Transverse colon (tissue), 4 donors: ENCODE measurements around the gene TTYH3.

Experiments used
- POLR2AphosphoS5 ChIP-seq, 3 donors: sonication (generic); formaldehyde crosslinking; IDR thresholded peaks; one replicate each; pipeline ENCODE4 v1.6.1; 2016; ENCODE audit warnings: antibody characterized with exemption in 3 of 3
- TF ChIP-seq, protein P1 (sequence below), 5 experiments: fragments of 200-600 bp in 3 of 5; fragments of 450-650 bp in 2 of 5; sonication (generic) in 3 of 5; IDR thresholded peaks; 1 replicate in 2 of 5; 2 replicates in 3 of 5; pipeline ENCODE4 v1.5.1; 2016 to 2017; ENCODE audit warnings: antibody characterized with exemption in 5 of 5, inconsistent platforms in 3 of 5, mild to moderate bottlenecking in 2 of 5, moderate library complexity in 1 of 5

GRCh38 chr7:2604608-2605174, 27.1 kb upstream of the TTYH3 start:
- TF ChIP-seq, protein P1, sequence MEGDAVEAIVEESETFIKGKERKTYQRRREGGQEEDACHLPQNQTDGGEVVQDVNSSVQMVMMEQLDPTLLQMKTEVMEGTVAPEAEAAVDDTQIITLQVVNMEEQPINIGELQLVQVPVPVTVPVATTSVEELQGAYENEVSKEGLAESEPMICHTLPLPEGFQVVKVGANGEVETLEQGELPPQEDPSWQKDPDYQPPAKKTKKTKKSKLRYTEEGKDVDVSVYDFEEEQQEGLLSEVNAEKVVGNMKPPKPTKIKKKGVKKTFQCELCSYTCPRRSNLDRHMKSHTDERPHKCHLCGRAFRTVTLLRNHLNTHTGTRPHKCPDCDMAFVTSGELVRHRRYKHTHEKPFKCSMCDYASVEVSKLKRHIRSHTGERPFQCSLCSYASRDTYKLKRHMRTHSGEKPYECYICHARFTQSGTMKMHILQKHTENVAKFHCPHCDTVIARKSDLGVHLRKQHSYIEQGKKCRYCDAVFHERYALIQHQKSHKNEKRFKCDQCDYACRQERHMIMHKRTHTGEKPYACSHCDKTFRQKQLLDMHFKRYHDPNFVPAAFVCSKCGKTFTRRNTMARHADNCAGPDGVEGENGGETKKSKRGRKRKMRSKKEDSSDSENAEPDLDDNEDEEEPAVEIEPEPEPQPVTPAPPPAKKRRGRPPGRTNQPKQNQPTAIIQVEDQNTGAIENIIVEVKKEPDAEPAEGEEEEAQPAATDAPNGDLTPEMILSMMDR (IDR thresholded peaks at IDR 0.05) = no peak
- TF ChIP-seq POLR2AphosphoS5 (IDR thresholded peaks at IDR 0.05) = no peak
